Measurements from ENCODE around the gene DIAPH1.
A peak's percentile ranks its signal among the peaks of the same experiment; 100 is the strongest.

DNA sequence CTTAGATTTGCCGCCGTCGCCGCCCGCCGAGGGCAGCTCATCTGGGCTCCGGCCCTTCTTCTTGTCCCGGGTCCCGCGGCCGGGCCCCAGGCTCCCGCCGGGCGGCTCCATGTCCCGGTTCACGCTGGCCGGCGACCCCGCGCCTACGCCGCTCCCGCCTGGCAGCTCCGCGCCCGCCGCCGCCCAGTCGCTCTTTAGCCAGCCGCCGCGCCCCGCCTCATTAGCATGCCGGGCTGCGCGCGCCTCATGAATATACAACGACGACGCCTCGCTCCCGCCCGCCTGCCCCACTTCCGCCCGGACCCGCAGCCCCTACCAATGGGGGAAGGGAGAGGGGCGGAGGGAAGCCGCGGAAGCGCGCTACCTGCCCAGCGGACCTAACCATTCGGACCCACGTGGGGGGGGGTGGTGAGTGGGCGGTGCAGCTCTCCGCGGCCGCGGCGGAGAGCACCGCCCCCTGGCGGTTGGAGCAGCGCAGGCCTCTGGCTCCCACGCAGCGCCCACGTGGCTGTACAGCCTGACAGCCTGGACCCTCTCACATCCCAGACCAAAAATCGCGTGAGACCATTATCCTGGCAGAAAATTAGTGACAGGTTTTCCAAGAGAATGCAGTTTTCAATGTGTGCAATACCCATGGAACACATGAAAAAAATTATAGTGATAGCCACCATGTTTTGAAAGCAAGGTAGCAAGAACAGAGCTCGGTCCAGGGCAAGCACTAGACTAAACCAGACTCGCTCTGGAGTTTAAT lies at the start of gene DIAPH1:
- TF ChIP-seq POLR2A (IDR thresholded peaks at IDR 0.05): peak in 3 of 4 donors; percentile 77 to 95 (median 85)
- TF ChIP-seq, protein P1, sequence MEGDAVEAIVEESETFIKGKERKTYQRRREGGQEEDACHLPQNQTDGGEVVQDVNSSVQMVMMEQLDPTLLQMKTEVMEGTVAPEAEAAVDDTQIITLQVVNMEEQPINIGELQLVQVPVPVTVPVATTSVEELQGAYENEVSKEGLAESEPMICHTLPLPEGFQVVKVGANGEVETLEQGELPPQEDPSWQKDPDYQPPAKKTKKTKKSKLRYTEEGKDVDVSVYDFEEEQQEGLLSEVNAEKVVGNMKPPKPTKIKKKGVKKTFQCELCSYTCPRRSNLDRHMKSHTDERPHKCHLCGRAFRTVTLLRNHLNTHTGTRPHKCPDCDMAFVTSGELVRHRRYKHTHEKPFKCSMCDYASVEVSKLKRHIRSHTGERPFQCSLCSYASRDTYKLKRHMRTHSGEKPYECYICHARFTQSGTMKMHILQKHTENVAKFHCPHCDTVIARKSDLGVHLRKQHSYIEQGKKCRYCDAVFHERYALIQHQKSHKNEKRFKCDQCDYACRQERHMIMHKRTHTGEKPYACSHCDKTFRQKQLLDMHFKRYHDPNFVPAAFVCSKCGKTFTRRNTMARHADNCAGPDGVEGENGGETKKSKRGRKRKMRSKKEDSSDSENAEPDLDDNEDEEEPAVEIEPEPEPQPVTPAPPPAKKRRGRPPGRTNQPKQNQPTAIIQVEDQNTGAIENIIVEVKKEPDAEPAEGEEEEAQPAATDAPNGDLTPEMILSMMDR (IDR thresholded peaks at IDR 0.05): peak; percentile 98 to 100 (median 99)
